NCI-H774 (cell line): ENCODE results near the gene GIPR.
A peak's percentile ranks its signal among the peaks of the same experiment; 100 is the strongest.
"Not testable (repeated sequence)": the region's sequence is repeated elsewhere in the genome, so short reads cannot be mapped to it uniquely, and the experiment has no call there.

Source experiments
- DNase-seq: peaks from one replicate; lab custom pipeline; 2025; lab: John Stamatoyannopoulos, UW

Gene GIPR

GRCh38 chr19:45691516-45692186, 23.6 kb downstream of the GIPR start, which contains the start of gene SNRPD2:
SNRPD2 (minus strand) TSS chr19:45691953; CDS start chr19:45691888, 65 bp downstream.
- DNase-seq, result peak; percentile 94

- peak; percentile 99 for DNase-seq
These were observed 24.4 kb downstream of the GIPR start, which contains the start of gene QPCTL for GRCh38 chr19:45692187-45693105. QPCTL (plus strand) TSS chr19:45692666; CDS start chr19:45692704, 38 bp downstream.

- DNase-seq, result peak; percentile 51
These were observed 25.2 kb downstream of the GIPR start for GRCh38 chr19:45693106-45693788.

- no peak for DNase-seq
These were observed 33.7 kb downstream of the GIPR start for GRCh38 chr19:45701676-45702075.

- no peak for DNase-seq
These were observed 37.1 kb downstream of the GIPR start for GRCh38 chr19:45705115-45705514.

- no peak for DNase-seq
These were observed 37.8 kb downstream of the GIPR start for GRCh38 chr19:45705710-45706415.

- DNase-seq, result no peak
These were observed 42.5 kb downstream of the GIPR start for GRCh38 chr19:45710356-45711130.

- DNase-seq, result no peak
These were observed 44.1 kb downstream of the GIPR start for GRCh38 chr19:45711851-45712698.

GRCh38 chr19:45712699-45713067, 44.7 kb downstream of the GIPR start:
- DNase-seq, result no peak

- no peak for DNase-seq
These were observed 45.1 kb downstream of the GIPR start for GRCh38 chr19:45713141-45713540.

- no peak for DNase-seq
These were observed 47.1 kb downstream of the GIPR start for GRCh38 chr19:45715139-45715538.

GRCh38 chr19:45716359-45717130, 48.5 kb downstream of the GIPR start:
- no peak for DNase-seq

- DNase-seq, result peak; percentile 97
These were observed 49.3 kb downstream of the GIPR start for GRCh38 chr19:45717131-45717982.

GRCh38 chr19:45717983-45718650, 50.1 kb downstream of the GIPR start:
- no peak for DNase-seq

GRCh38 chr19:45720065-45720464, 52.0 kb downstream of the GIPR start:
- not testable (repeated sequence) for DNase-seq

GRCh38 chr19:45728683-45729082, 60.7 kb downstream of the GIPR start:
- not testable (repeated sequence) for DNase-seq

GRCh38 chr19:45729800-45730290, 61.8 kb downstream of the GIPR start:
- DNase-seq, result no peak
